K562 (cell line): ENCODE data around the gene SF3B1. TPM values are rescaled to one million over a fixed set of nuclear protein-coding genes. Genes with fewer than 3 reads are reported as not detected.

Experiments used
- ATF7 ChIP-seq: fragments of 450-650 bp; IDR thresholded peaks from 2 replicates; pipeline ENCODE4 v1.7.1; 2014; ENCODE audit warnings: mild to moderate bottlenecking, moderate library complexity
- BCL6 ChIP-seq: fragments of 250-450 bp; sonication (Bioruptor Pico); IDR thresholded peaks from 2 replicates; pipeline ENCODE4 v1.4.0; 2020
- CHCHD3 ChIP-seq: fragments of 250-450 bp; sonication (Bioruptor Pico); IDR thresholded peaks from 2 replicates; pipeline ENCODE4 v2.1.2; 2022; ENCODE audit warnings: mild to moderate bottlenecking
- CREBBP ChIP-seq: IDR thresholded peaks from one replicate; pipeline ENCODE4 v1.6.1; 2012; ENCODE audit warnings: low read depth, mild to moderate bottlenecking, control low read depth, inconsistent platforms, low read length
- CXXC5 ChIP-seq: fragments of 250-450 bp; sonication (Bioruptor Pico); IDR thresholded peaks from 2 replicates; pipeline ENCODE4 v1.8.0; 2022; ENCODE audit warnings: inconsistent platforms, mild to moderate bottlenecking, moderate library complexity
- EWSR1 ChIP-seq: fragments of 450-650 bp; IDR thresholded peaks from 2 replicates; pipeline ENCODE4 v1.6.1; 2018; ENCODE audit warnings: borderline replicate concordance, mild to moderate bottlenecking, low read depth, moderate library complexity; ENCODE audit not compliant: partially characterized antibody
- GABPB2 ChIP-seq: fragments of 250-450 bp; sonication (Bioruptor Pico); conservative IDR thresholded peaks from 2 replicates; pipeline ENCODE4 v1.5.1; 2021; ENCODE audit warnings: mild to moderate bottlenecking
- HNRNPLL ChIP-seq: fragments of 200-400 bp; formaldehyde crosslinking; IDR thresholded peaks from 2 replicates; pipeline ENCODE4 v1.6.1; 2017; ENCODE audit warnings: low read length, low read depth, mild to moderate bottlenecking; ENCODE audit not compliant: poor library complexity, severe bottlenecking
- TCF3 ChIP-seq: sonication (generic); formaldehyde crosslinking; IDR thresholded peaks from 2 replicates; pipeline ENCODE4 v1.4.0; 2020; ENCODE audit warnings: mild to moderate bottlenecking, missing genetic modification reagents
- ZBTB12 ChIP-seq: fragments of 250-450 bp; sonication (Bioruptor Pico); IDR thresholded peaks from 2 replicates; pipeline ENCODE4 v1.4.0; 2020
- ZBTB40 ChIP-seq, 2 experiments: fragments of 450-650 bp in 1 of 2; sonication (generic) in 1 of 2; formaldehyde crosslinking in 1 of 2; IDR thresholded peaks; 2 replicates each; pipeline versions ENCODE4 v1.7.1 to v1.9.0; 2016 to 2022; ENCODE audit warnings: inconsistent platforms in 1 of 2, mild to moderate bottlenecking in 1 of 2, missing genetic modification reagents in 1 of 2
- ZBTB8A ChIP-seq: fragments of 450-650 bp; IDR thresholded peaks from 2 replicates; pipeline ENCODE4 v1.6.1; 2018; ENCODE audit warnings: mild to moderate bottlenecking, moderate library complexity; ENCODE audit not compliant: partially characterized antibody
- ZC3H11A ChIP-seq: IDR thresholded peaks from 2 replicates; pipeline ENCODE4 v1.6.1; 2012; ENCODE audit warnings: low read depth, low read length, improper control_type of control experiment
- ZNF324 ChIP-seq: fragments of 250-450 bp; sonication (Bioruptor Pico); IDR thresholded peaks from 2 replicates; pipeline ENCODE4 v1.4.0; 2020; ENCODE audit warnings: mild to moderate bottlenecking
- ZNF511 ChIP-seq: sonication (generic); formaldehyde crosslinking; IDR thresholded peaks from 2 replicates; pipeline ENCODE4 v1.8.0; 2022; ENCODE audit warnings: mild to moderate bottlenecking, missing genetic modification reagents
- ZNF584 ChIP-seq: fragments of 200-800 bp; sonication (Bioruptor generic); IDR thresholded peaks from 2 replicates; pipeline ENCODE4 v1.6.1; 2016; ENCODE audit warnings: low read depth, mild to moderate bottlenecking, missing genetic modification characterization, missing compliant biosample characterization
- ZNF707 ChIP-seq: fragments of 250-450 bp; sonication (Bioruptor Pico); conservative IDR thresholded peaks from 2 replicates; pipeline ENCODE4 v1.8.0; 2022; ENCODE audit warnings: inconsistent platforms, mild to moderate bottlenecking, moderate library complexity
- ZZZ3 ChIP-seq: fragments of 450-650 bp; IDR thresholded peaks from 2 replicates; pipeline ENCODE4 v1.6.1; 2016; ENCODE audit warnings: antibody characterized with exemption, mild to moderate bottlenecking, moderate library complexity
- polyA plus RNA-seq, 8 experiments: library from polyadenylated mRNA; depleted of rRNA in 4 of 8; stranded (reverse) in 5 of 8; unstranded in 3 of 8; fragments of >200 nt; fragmentation: Nextera tagmentation in 2 of 8; fragmentation: Illumina TruSeq in 1 of 8; extraction: Ambion mirVana in 2 of 8; extraction: Trizol in 1 of 8; gene quantifications; 2 replicates each; pipeline versions ENCODE4 v1.2.1 to v1.2.3, GENCODE V29; 2011 to 2014; ENCODE audit warnings: inconsistent platforms in 1 of 8, missing spikeins in 1 of 8
- total RNA-seq, 7 experiments: library from RNA; depleted of rRNA in 6 of 7; stranded (reverse); fragments of >200 nt in 6 of 7; fragmentation: Illumina TruSeq in 2 of 7; extraction: Trizol in 2 of 7; gene quantifications; 2 replicates each; pipeline versions ENCODE4 v1.2.1 to v1.2.3, GENCODE V29; 2011 to 2021; ENCODE audit warnings: low replicate concordance in 1 of 7

SF3B1 gene
- total and polyA plus RNA-seq, 9 of the 15 experiments (the other 6 are each of a cell fraction or from before 2014, with no cell fraction given), result 96.2 to 377 (median 177) TPM

DNA sequence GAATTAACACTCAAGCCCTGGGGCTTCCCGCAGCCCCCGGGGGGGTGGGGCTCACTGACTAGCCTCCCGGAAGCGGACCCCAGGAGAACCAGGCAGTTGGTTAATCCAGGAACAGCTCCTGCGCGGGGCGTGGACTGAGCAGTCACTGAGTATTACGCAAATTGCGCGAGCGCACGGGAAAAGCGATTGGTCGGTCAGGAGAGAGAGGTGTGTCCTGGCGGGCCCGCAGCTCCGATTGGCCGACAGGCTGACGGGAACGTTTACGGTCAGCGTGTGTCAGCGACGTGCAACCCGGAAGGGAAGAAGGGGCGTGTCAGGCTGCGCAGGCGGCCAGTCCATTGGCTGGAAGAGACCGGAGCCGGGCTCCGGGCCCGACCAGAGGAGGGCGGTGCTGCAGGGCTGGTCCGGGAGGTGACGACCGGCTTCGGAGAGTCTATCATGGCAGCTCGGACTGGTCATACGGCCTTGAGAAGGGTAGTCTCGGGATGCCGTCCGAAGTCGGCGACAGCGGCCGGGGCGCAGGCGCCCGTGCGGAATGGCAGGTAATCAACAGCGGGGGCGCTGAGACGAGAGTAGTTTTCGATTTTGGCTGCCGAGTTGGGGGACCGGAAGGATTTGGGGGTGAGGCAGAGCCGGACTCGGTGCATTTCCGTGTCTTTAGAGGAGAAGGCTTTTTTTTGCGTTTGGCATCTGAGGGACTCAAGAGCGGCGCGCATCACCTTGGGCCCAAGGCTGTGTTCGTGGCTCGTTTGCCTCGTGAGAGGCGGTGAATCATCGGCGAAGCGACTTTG lies 18.5 kb upstream of the SF3B1 start, which contains the start of gene COQ10B (continued):
- peak; percentile 75 for TF ChIP-seq ZBTB40 (IDR thresholded peaks at IDR 0.05)
- TF ChIP-seq ZBTB40 (CRISPR knock-in tag; IDR thresholded peaks at IDR 0.05), result no peak
- 0 out of 2 replicates have a peak, but pooled peaks have one; percentile 21 for TF ChIP-seq ZBTB12 (CRISPR knock-in tag)
- TF ChIP-seq CHCHD3, result no peak
- peak; percentile 100 for TF ChIP-seq HNRNPLL
- no peak for TF ChIP-seq ZBTB8A
- TF ChIP-seq ZZZ3, result no peak
- TF ChIP-seq CXXC5 (CRISPR knock-in tag), result peak; percentile 69
- TF ChIP-seq ATF7, result peak; percentile 85
- no peak for TF ChIP-seq ZNF324 (CRISPR knock-in tag)
- peak; percentile 57; the same call in 1 of the 2 replicates for TF ChIP-seq ZNF511 (CRISPR knock-in tag)
- no peak for TF ChIP-seq ZNF584
- TF ChIP-seq BCL6, result no peak
- no peak for TF ChIP-seq ZC3H11A
- no peak for TF ChIP-seq EWSR1
- no peak for TF ChIP-seq GABPB2 (CRISPR knock-in tag)
- TF ChIP-seq CREBBP, result no peak
- no peak for TF ChIP-seq TCF3 (CRISPR knock-in tag)
- TF ChIP-seq ZNF707 (CRISPR knock-in tag), result no peak
